Type B pancreatic cell (in vitro differentiated cells): ENCODE measurements around the gene ARHGEF26. TPM values are rescaled to one million over a fixed set of nuclear protein-coding genes. Genes with fewer than 3 reads are reported as not detected.

ENCODE experiments used
- DNase-seq: peaks from one replicate; pipeline ENCODE4 v3.0.0; 2021; ENCODE audit warnings: mixed read lengths; ENCODE audit not compliant: unreplicated experiment; ENCODE audit errors: extremely low spot score
- H3K27ac Mint-ChIP-seq: 2 replicates; pipeline ENCODE4 v1.8.0; 2021; ENCODE audit warnings: mild to moderate bottlenecking, mixed read lengths
- H3K27me3 Mint-ChIP-seq: 2 replicates; pipeline ENCODE4 v1.8.0; 2021; ENCODE audit warnings: mixed read lengths
- H3K36me3 Mint-ChIP-seq: 2 replicates; pipeline ENCODE4 v1.8.0; 2021; ENCODE audit warnings: mixed read lengths
- H3K4me1 Mint-ChIP-seq: one replicate; pipeline ENCODE4 v1.8.0; 2021; ENCODE audit warnings: mixed read lengths; ENCODE audit not compliant: unreplicated experiment
- H3K4me3 Mint-ChIP-seq: 2 replicates; pipeline ENCODE4 v1.8.0; 2021; ENCODE audit warnings: mild to moderate bottlenecking, mixed read lengths
- H3K9me3 Mint-ChIP-seq: 2 replicates; pipeline ENCODE4 v1.8.0; 2021; ENCODE audit warnings: mixed read lengths
- long read RNA-seq: library from polyadenylated mRNA; unstranded; transcript quantifications from one replicate; pipeline ENCODE4 v2.0.0, GENCODE V29; 2020
- total RNA-seq: library from RNA; stranded (reverse); gene quantifications from 2 replicates; pipeline ENCODE4 v1.2.1, GENCODE V29; 2021; ENCODE audit warnings: low replicate concordance
- TF ChIP-seq, protein P1 (sequence below): fragments of 200-600 bp; sonication (generic); conservative IDR thresholded peaks from 2 replicates; pipeline ENCODE4 v1.5.0; 2021; ENCODE audit warnings: antibody characterized with exemption, mild to moderate bottlenecking

Gene ARHGEF26
- 7.8 and 12.7 TPM in 2 replicates for total RNA-seq
- long read RNA-seq, partial matches to known transcripts: 2 of 2 reads
- long read RNA-seq, other reads (novel, unspliced or antisense): 0 of 2 reads

GRCh38 chr3:154120961-154121700, at the start of gene ARHGEF26:
Gene ARHGEF26, plus strand, starts transcription at chr3:154121390. Its CDS starts 603 bp downstream, at chr3:154121993.
- Mint-ChIP-seq H3K9me3 (no peaks in the 10 kb centered on the region), H3K27me3 (peaks cover 28% of the 10 kb centered on the region), H3K4me3 (peak within 1 kb of the TSS; percentile 89), H3K27ac (peak within 1 kb of the TSS; percentile 87), H3K36me3 (no peaks in the 10 kb centered on the region), H3K4me1 (peaks cover 27% of the 10 kb centered on the region)
- TF ChIP-seq, protein P1, sequence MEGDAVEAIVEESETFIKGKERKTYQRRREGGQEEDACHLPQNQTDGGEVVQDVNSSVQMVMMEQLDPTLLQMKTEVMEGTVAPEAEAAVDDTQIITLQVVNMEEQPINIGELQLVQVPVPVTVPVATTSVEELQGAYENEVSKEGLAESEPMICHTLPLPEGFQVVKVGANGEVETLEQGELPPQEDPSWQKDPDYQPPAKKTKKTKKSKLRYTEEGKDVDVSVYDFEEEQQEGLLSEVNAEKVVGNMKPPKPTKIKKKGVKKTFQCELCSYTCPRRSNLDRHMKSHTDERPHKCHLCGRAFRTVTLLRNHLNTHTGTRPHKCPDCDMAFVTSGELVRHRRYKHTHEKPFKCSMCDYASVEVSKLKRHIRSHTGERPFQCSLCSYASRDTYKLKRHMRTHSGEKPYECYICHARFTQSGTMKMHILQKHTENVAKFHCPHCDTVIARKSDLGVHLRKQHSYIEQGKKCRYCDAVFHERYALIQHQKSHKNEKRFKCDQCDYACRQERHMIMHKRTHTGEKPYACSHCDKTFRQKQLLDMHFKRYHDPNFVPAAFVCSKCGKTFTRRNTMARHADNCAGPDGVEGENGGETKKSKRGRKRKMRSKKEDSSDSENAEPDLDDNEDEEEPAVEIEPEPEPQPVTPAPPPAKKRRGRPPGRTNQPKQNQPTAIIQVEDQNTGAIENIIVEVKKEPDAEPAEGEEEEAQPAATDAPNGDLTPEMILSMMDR: no peak
- peak; percentile 92 for DNase-seq

DNA sequence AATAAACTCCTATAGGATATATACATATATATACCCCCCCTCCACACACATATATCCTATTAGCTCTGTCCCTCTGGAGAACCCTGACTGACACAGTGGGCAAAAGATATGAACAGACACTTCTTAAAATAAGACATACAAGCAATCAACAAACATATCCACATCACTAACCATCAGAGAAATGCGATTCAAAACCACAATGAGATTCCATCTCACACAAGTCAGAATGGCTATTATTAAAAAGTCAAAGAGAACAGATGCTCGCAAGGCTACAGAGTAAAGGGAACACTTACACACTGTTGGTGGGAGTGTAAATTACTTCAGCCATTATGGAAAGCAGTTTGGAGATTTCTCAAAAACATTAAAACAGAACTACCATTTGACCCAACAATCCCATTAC, 46.2 kb upstream of the ARHGEF26 start:
- Mint-ChIP-seq H3K9me3 (peaks cover 5% of the 10 kb centered on the region), H3K4me1 (no peaks in the 10 kb centered on the region), H3K27me3 (no peaks in the 10 kb centered on the region), H3K36me3 (no peaks in the 10 kb centered on the region), H3K27ac (no peak overlapping the region), H3K4me3 (no peak overlapping the region)
- TF ChIP-seq, protein P1: no peak
- DNase-seq: no peak

- Mint-ChIP-seq H3K27ac (no peak overlapping the region), H3K36me3 (no peaks in the 10 kb centered on the region), H3K4me1 (no peaks in the 10 kb centered on the region), H3K9me3 (no peaks in the 10 kb centered on the region), H3K4me3 (no peak overlapping the region), H3K27me3 (no peaks in the 10 kb centered on the region)
- DNase-seq: no peak
- TF ChIP-seq, protein P1: no peak
Observed at GRCh38 chr3:154078672-154079071, 42.5 kb upstream of the ARHGEF26 start.

DNA sequence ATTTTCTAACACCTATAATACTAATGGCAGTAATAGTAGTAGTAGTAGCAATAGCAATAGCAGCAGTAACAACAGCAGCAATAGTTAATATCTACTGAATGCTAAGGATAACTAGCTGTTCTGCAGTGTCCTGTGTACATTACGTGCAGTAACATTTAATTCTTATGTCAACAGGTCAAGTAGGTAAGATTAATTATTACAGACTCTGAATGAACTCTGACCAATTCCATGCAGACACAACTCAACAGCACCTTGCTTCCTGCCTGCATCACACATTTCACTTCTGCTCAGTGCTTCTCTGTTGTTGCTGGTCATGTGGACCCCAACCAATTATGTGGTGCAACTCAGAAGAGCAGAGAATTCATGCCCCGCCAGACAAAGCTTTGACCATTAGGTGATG, 39.9 kb upstream of the ARHGEF26 start:
- Mint-ChIP-seq H3K4me3 (no peak overlapping the region), H3K27ac (no peak overlapping the region), H3K27me3 (no peaks in the 10 kb centered on the region)

DNA sequence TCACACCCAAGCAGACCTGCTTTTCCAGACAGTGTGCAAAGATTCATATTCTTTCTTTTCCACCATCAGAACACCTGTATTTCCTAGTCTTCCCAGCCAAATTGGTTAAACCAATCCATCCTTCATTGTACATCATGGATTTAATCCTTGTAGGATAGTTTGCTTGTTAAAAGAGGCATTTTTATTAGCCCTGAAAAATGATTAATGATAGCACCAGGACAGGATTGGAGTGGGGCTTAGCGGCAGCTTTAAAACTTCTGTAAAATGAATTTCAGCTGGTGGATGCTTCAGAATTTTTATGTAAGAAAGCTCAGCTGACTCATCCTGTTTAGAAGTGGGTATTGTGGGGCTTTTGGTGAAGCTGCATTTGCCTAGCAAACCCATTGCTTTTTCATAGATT, 36.1 kb upstream of the ARHGEF26 start:
- Mint-ChIP-seq H3K27me3 (no peaks in the 10 kb centered on the region), H3K9me3 (no peaks in the 10 kb centered on the region), H3K27ac (no peak overlapping the region), H3K4me1 (peaks cover 5% of the 10 kb centered on the region), H3K4me3 (no peak overlapping the region), H3K36me3 (peaks cover 3% of the 10 kb centered on the region)
- no peak for DNase-seq
- TF ChIP-seq, protein P1: no peak

More for the DNA sequence above, 39.9 kb upstream of the ARHGEF26 start:
- TF ChIP-seq, protein P1: no peak
- no peaks in the 10 kb centered on the region for H3K9me3 Mint-ChIP-seq
- H3K4me1 Mint-ChIP-seq: no peaks in the 10 kb centered on the region
- no peaks in the 10 kb centered on the region for H3K36me3 Mint-ChIP-seq
- DNase-seq: no peak
